Liver (tissue), 9 donors: ENCODE measurements around the gene GRIA1. TPM values are rescaled to one million over a fixed set of nuclear protein-coding genes. Genes with fewer than 3 reads are reported as not detected.

Source experiments
- DNase-seq: peaks from one replicate; pipeline ENCODE4 v3.0.0-alpha.2; 2017; ENCODE audit warnings: low spot score
- H3K27ac ChIP-seq, 2 donors: one replicate each; pipeline ENCODE4 v1.7.0; 2013; ENCODE audit warnings: inconsistent platforms in 2 of 2, low read length in 2 of 2, control low read depth in 1 of 2, low read depth in 1 of 2, mild to moderate bottlenecking in 1 of 2
- H3K27me3 ChIP-seq, 4 donors: one replicate each; pipeline versions ENCODE4 v1.6.1 to v1.7.0; 2013; ENCODE audit warnings: low read length in 3 of 4, inconsistent platforms in 1 of 4, mild to moderate bottlenecking in 1 of 4, moderate library complexity in 1 of 4; ENCODE audit not compliant: control insufficient read depth in 4 of 4, insufficient read depth in 4 of 4
- H3K36me3 ChIP-seq, 4 donors: one replicate each; pipeline versions ENCODE4 v1.6.1 to v1.7.0; 2013; ENCODE audit warnings: low read length in 3 of 4, mild to moderate bottlenecking in 3 of 4, low read depth in 1 of 4, moderate library complexity in 1 of 4; ENCODE audit not compliant: control insufficient read depth in 4 of 4, insufficient read depth in 3 of 4
- H3K4me1 ChIP-seq, 4 donors: one replicate each; pipeline versions ENCODE4 v1.6.1 to v1.7.0; 2013; ENCODE audit warnings: low read length in 3 of 4, mild to moderate bottlenecking in 3 of 4, moderate library complexity in 1 of 4; ENCODE audit not compliant: control insufficient read depth in 4 of 4, insufficient read depth in 4 of 4
- H3K4me3 ChIP-seq, 3 donors: one replicate each; pipeline versions ENCODE4 v1.6.1 to v1.7.0; 2013; ENCODE audit warnings: low read length in 3 of 3, control low read depth in 1 of 3, low read depth in 1 of 3, mild to moderate bottlenecking in 1 of 3
- H3K9ac ChIP-seq, 2 donors: one replicate each; pipeline ENCODE4 v1.7.0; 2013; ENCODE audit warnings: low read length in 2 of 2, mild to moderate bottlenecking in 2 of 2, moderate library complexity in 2 of 2, control low read depth in 1 of 2, low read depth in 1 of 2
- H3K9me3 ChIP-seq, 4 donors: one replicate each; pipeline versions ENCODE4 v1.6.1 to v1.7.0; 2013; ENCODE audit warnings: low read length in 3 of 4; ENCODE audit not compliant: control insufficient read depth in 4 of 4
- ATF3 ChIP-seq: IDR thresholded peaks from 2 replicates; pipeline ENCODE4 v1.6.1; 2016; ENCODE audit warnings: antibody characterized with exemption
- CTCF ChIP-seq: fragments of 150-350 bp; IDR thresholded peaks from 2 replicates; pipeline ENCODE4 v1.5.1; 2017; ENCODE audit warnings: improper control_type of control experiment, low read depth, low read length; ENCODE audit not compliant: missing input control
- EGR1 ChIP-seq, 2 donors: IDR thresholded peaks; 2 replicates each; pipeline ENCODE4 v1.6.1; 2016 to 2018; ENCODE audit warnings: antibody characterized with exemption in 2 of 2, low read depth in 2 of 2
- FOXA1 ChIP-seq: IDR thresholded peaks from 2 replicates; pipeline ENCODE4 v1.6.1; 2016; ENCODE audit warnings: antibody characterized with exemption
- GABPA ChIP-seq, 2 donors: IDR thresholded peaks in 1 of 2; conservative IDR thresholded peaks in 1 of 2; 2 replicates each; pipeline ENCODE4 v1.6.1; 2016; ENCODE audit warnings: antibody characterized with exemption in 2 of 2, mild to moderate bottlenecking in 1 of 2, moderate library complexity in 1 of 2
- HNF4A ChIP-seq, 2 donors: conservative IDR thresholded peaks; 2 replicates each; pipeline ENCODE4 v1.6.1; 2016; ENCODE audit warnings: antibody characterized with exemption in 2 of 2, mild to moderate bottlenecking in 2 of 2
- HNF4G ChIP-seq: IDR thresholded peaks from 2 replicates; pipeline ENCODE4 v1.6.1; 2016; ENCODE audit warnings: antibody characterized with exemption
- JUND ChIP-seq, 2 donors: IDR thresholded peaks; 2 replicates each; pipeline ENCODE4 v1.6.1; 2016; ENCODE audit warnings: antibody characterized with exemption in 2 of 2
- NR2F2 ChIP-seq: IDR thresholded peaks from 2 replicates; pipeline ENCODE4 v1.6.1; 2016; ENCODE audit warnings: antibody characterized with exemption
- RAD21 ChIP-seq, 2 donors: IDR thresholded peaks; 2 replicates each; pipeline ENCODE4 v1.6.1; 2016; ENCODE audit warnings: antibody characterized with exemption in 2 of 2, mild to moderate bottlenecking in 2 of 2
- REST ChIP-seq: IDR thresholded peaks from 2 replicates; pipeline ENCODE4 v1.6.1; 2016; ENCODE audit warnings: antibody characterized with exemption, mild to moderate bottlenecking
- TAF1 ChIP-seq: conservative IDR thresholded peaks from 2 replicates; pipeline ENCODE4 v1.6.1; 2016; ENCODE audit warnings: antibody characterized with exemption, mild to moderate bottlenecking
- ZBTB33 ChIP-seq: IDR thresholded peaks from 2 replicates; pipeline ENCODE4 v1.6.1; 2016; ENCODE audit warnings: antibody characterized with exemption
- WGBS: extraction: QIAGEN DNeasy Blood & Tissue Kit; methylation state at CpG from one replicate; pipeline ENCODE4 v1.1.7; 2013; 5-methylcytosine and 5-hydroxymethylcytosine counted together
- polyA plus RNA-seq, 2 donors: library from polyadenylated mRNA; stranded (reverse) in 1 of 2; unstranded in 1 of 2; fragments of 200-250 nt in 1 of 2; fragments of >200 nt in 1 of 2; fragmentation: Nextera tagmentation in 1 of 2; extraction: Ambion mirVana in 1 of 2; gene quantifications; one replicate each; pipeline versions ENCODE4 v1.2.1 to v1.2.3, GENCODE V29; 2013 to 2015
- total RNA-seq, 2 donors: library from RNA; depleted of rRNA; stranded (reverse); fragments of >200 nt; gene quantifications; one replicate each; pipeline ENCODE4 v1.2.3, GENCODE V29; 2014
- donor health status: healthy.
- donor health status: healthy.
- donor health status: healthy.
- donor health status: healthy.
- donor health status: healthy.

The GRIA1 gene
- total and polyA plus RNA-seq, 4 donors, result 0.08 TPM; not detected in 3

GRCh38 chr5:153485641-153486040 is 4.8 kb upstream of the GRIA1 start:
- Histone ChIP-seq H3K36me3 (no peaks in the 10 kb centered on the region), H3K9ac (no peak overlapping the region), H3K4me1 (peaks cover 0 to 2% (median 0%) of the 10 kb centered on the region in 4 donors), H3K27me3 (no peaks in the 10 kb centered on the region), H3K27ac (no peak overlapping the region), H3K4me3 (no peak overlapping the region), H3K9me3 (no peaks in the 10 kb centered on the region)
- no peak for TF ChIP-seq HNF4A (conservative IDR thresholded peaks at IDR 0.05)
- no peak for TF ChIP-seq CTCF
- WGBS, result 77% methylated on average over 2 of the region's 2 CpGs
- DNase-seq, result no peak

DNA sequence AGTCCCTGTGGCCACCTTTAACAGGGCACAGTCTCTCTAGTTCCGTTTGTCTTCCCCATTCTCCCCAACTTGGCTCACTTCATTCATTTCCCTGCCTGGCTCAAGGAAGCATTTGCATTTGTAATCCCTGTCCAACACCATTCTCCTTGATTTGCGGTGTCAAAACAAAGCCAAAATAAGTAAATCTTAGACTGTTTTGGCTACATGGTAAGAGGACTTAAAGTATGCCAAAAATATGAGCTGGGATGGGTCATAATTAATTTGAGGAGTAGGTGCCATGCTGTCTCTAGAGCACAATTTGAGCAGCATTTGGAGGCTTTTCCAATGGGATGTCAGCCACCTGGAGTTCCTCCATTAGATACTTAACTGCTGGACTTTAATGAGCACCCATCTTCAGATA is 3.7 kb upstream of the GRIA1 start:
- 82% methylated on average over 2 of the region's 2 CpGs for WGBS
- Histone ChIP-seq H3K9ac (no peak overlapping the region), H3K9me3 (no peaks in the 10 kb centered on the region), H3K27ac (no peak overlapping the region), H3K4me3 (no peak overlapping the region), H3K36me3 (no peaks in the 10 kb centered on the region), H3K27me3 (peaks cover 0 to 5% (median 0%) of the 10 kb centered on the region in 4 donors), H3K4me1 (peaks cover 0 to 5% (median 0%) of the 10 kb centered on the region in 4 donors)
- no peak for TF ChIP-seq HNF4A (conservative IDR thresholded peaks at IDR 0.05)
- TF ChIP-seq ATF3, result no peak
- TF ChIP-seq TAF1, result no peak
- no peak for TF ChIP-seq REST
- no peak for TF ChIP-seq RAD21 (IDR thresholded peaks at IDR 0.05)
- TF ChIP-seq GABPA (IDR thresholded peaks at IDR 0.05 in 1 of 2, conservative IDR thresholded peaks at IDR 0.05 in 1 of 2), result no peak
- TF ChIP-seq JUND (IDR thresholded peaks at IDR 0.05), result no peak
- no peak for TF ChIP-seq HNF4G
- no peak for TF ChIP-seq FOXA1
- TF ChIP-seq NR2F2, result no peak
- TF ChIP-seq EGR1 (IDR thresholded peaks at IDR 0.05; ENCODE audit: low read depth in 2 of 2), result no peak
- no peak for TF ChIP-seq ZBTB33
- DNase-seq, result no peak
